HG02798 (cell line): ENCODE data around the gene RASGRF1.
"Not testable (repeated sequence)": the region's sequence is repeated elsewhere in the genome, so short reads cannot be mapped to it uniquely, and the experiment has no call there.

Experiments
- ATAC-seq: cut with Tn5 transposase; IDR thresholded peaks from one replicate; pipeline ENCODE4 v1.9.1; 2021; ENCODE audit warnings: mild to moderate bottlenecking; ENCODE audit not compliant: unreplicated experiment, poor library complexity

The RASGRF1 gene

GRCh38 chr15:79018960-79019359 lies 71.6 kb downstream of the RASGRF1 start:
- no peak for ATAC-seq

- ATAC-seq, result no peak
Measured at GRCh38 chr15:79017953-79018352, 72.6 kb downstream of the RASGRF1 start.

DNA sequence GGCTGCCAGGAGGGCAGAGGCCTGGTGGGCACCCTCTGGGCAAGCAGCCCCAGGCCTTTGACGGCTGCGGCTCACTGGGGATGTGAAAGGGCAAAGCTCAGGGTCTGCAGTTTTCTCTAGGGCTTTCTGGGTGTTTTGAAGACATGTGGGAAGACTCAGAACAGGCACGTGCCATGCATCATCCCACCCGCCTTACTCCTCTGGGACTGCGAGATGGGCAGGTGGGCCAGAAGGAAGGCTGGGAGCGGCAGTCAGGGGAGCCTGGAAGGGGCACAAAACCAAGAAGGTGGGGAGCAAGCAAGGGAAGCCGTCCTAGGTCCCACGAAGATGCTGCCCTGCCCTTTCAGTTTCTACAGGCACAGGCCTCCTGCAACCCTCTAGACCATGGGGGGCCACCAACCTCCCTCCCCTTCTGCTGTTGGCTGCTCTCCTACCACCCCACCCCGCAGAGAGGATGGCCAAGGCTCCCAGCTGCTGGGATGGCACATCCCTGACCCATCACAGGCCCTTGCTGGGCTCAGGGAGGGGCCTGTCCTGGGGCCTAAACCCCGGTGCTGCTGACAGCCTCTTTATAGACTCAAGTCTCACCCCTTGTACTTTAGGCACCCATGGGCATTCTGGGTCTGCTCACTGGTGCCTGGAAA lies 73.9 kb downstream of the RASGRF1 start:
- no peak for ATAC-seq

DNA sequence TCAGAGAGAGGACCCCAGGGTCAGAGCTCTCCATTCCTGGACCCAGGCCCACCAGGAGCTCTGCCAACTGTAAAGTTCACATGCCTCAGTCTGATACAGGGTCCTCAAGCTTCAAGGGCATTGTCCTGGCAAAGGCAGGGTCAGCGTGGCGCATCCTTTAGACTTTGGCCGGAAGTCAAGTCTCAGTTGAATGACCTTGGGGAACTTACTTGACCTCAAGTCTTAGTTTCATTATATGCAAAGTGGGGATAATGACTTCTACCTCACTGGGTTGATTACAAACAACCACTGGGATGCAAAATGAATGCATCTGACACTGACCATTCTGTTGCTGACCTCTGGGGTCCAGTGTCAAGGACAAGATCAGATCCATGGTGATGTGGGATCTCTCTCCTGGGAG lies 75.2 kb downstream of the RASGRF1 start:
- peak; percentile 62 for ATAC-seq

GRCh38 chr15:79010278-79010677 lies 80.3 kb downstream of the RASGRF1 start:
- ATAC-seq, result no peak

GRCh38 chr15:79009379-79009778 lies 81.2 kb downstream of the RASGRF1 start:
- no peak for ATAC-seq

DNA sequence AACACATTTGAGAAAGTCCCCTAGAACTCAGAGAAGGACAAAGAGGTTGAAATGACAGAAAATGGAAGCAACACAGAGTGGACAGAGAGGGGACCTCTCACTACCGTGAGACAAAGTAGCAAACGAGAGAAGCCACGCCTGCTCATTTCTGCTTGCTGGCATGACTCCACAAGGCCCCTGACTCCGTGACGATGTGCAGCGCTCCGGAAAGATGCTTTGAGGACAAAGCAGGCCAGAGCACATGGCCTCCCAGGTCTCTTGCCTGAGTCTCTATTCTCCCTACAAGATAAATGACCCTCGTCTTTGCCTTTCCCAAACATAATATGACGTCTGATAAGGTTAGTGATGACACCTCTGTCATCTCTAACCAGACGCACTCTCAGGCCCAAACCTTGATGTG lies 81.9 kb downstream of the RASGRF1 start:
- no peak for ATAC-seq

GRCh38 chr15:79007066-79007465 lies 83.5 kb downstream of the RASGRF1 start:
- peak; percentile 31 for ATAC-seq

- no peak for ATAC-seq
Measured at GRCh38 chr15:79006071-79006470, 84.5 kb downstream of the RASGRF1 start.

DNA sequence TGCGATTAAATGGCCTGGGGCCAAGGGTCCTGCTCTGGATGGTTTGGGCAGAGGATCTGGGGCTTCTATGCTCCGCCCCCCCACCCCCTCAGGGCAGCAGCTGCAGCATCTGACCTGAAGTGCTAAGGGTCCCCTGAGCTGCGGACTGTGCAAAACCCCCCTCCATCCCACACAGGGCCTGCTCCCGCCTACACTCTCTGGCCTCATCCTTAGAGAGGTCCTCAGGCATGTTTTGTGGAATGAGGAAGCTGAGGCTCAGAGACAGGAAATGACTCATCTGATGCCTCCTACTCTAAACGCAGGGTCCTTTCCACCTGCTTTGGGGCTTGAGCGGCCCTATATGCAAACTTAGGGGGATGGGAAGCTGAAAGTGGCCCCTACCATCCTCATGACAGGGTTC lies 86.2 kb downstream of the RASGRF1 start:
- ATAC-seq, result peak; percentile 82

DNA sequence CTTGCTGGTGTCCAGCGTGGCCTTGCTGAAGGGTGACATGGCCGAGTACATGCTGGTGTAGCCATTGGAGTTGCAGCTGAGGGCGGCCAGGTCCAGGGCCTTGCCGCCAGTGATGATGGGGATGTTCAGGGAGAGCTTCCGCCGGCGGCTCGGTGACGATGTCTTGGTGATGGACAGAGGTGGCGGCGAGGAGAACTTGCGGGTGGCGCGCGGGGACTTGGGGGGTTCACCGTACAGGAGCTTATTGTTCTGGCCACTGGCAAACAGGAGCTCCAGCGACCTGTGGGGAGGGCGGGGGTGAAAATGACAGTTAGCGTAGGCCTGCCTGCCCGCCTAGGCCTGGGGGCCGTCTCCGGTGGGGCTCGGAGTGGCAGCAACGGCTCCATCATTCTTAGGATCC lies 86.7 kb downstream of the RASGRF1 start:
- no peak for ATAC-seq

DNA sequence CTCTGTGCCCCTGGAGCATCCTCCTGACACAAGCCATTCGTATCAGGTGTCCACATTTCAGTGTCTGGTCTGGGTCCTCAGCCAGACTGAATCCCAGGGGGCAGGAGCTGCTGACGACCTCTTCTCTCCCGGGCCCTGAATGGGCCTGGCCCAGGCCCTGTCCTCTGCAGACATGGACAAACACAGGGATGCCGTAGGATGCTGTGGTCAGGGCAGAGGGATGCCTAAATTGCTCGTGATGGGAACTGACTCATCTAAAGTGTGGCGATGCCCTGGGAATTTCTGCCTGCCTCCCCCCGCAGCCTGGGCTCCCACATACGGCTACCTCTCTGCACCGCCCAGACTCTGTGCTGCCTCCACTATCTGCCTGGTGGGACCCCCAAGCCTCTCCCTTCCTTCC lies 87.3 kb downstream of the RASGRF1 start:
- ATAC-seq, result no peak

- ATAC-seq, result no peak
Measured at GRCh38 chr15:79002581-79002980, 88.0 kb downstream of the RASGRF1 start.

DNA sequence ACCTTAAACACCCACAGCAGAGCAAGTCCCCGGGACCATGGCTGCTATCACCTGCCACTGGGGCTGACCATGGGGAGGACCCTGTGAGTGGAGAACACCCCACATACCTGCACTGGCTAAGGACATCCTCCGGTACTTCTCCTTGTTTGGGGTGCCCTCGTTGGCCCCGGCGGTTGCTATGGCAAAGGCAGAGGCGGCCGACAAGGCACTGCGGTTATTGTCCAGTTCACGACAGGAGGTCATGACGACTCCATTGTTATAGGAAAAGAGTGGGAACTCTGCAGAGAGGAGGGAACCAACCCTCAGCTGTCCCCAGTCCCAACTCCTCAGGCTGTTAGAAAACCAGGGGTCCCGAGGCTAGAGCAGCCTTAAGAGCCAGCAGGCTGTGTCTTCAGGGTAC lies 90.9 kb downstream of the RASGRF1 start:
- ATAC-seq, result no peak

DNA sequence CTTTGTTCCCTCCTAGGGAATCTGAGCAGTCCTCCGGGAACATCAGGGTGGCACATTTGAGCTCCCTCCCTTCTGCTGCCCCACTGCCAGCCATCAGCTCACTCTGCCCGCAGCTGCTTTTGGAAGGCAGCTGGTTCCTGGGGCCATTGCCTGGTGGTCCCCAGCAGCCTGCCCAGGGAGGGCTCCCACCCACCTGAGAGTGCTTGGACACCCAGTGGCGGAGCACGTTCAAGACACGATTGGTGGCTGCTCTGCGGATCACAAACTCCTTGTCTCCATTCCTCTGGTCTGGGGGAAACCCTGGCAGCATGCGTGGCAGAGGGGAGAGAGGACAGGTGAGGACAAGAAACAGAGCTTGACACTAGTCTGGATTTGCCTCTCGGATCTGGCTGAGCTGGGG lies 92.1 kb downstream of the RASGRF1 start:
- ATAC-seq, result no peak

GRCh38 chr15:78997981-78998499 lies 92.5 kb downstream of the RASGRF1 start:
- no peak for ATAC-seq

DNA sequence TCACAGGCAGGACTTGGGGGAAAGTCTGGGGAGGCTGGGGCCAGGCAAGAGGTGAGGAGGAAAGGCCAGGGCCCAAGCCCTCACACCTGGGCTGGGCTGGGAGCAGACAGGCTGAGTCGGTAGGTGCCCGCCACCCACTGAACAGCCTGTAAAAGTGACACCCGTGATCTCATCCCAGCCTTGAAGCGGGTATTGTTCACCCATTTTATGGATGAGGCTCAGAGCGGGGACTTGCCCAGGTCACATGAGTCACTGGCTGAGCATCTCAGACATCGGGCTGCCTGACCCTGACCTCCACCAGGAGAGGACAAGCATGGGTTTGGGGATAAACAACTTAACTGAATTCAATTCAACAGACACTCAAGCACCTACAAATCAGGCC lies 93.7 kb downstream of the RASGRF1 start:
- no peak for ATAC-seq

DNA sequence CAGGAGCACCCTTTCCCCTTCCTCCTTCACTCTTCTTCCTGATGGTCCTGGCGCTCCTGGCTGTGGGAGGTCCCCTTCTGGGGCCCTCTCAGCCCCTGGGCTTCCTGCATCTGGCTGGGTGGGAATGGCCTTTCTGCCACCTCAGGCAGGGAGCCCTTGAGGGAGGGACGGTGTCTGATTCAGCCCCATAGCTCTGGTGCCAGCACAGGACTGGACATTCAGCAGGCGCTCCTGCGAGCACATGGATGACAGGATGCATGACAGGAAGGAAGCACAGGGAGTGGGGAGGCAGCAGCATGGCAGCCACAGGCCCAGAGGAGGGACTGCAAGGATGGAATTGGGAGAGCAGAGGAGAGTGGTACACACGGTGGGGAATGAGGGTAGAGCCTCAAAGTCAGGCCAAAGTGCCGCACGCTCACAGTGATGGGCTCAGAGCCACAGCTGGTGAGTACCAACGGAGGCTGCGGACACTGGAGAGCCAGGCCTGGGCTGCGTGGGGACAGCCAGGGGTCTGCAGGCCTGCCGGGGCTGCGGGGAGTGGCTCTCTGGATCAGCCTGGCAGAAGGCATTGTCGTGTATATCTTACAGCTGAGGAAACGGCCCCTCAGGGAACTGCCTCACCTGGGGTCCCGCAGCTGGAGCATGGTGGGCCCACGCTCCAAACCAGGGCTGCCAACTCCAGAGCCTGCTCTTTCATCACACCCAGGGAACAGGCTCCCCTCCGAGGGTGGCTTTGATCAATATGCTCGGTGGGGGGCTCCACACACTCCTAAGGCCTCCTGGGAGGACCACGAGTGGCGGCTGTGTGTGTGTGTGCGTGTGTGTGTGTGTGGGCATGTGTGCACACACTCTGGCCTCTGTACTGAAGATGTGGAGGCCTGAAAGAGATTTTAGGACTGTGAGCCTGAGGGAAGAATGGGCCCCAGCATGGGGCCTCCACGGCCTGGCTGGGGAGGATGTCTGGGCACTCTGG lies 94.4 kb downstream of the RASGRF1 start:
- ATAC-seq, result no peak

- ATAC-seq, result not testable (repeated sequence)
Measured at GRCh38 chr15:78995161-78995560, 95.4 kb downstream of the RASGRF1 start.

DNA sequence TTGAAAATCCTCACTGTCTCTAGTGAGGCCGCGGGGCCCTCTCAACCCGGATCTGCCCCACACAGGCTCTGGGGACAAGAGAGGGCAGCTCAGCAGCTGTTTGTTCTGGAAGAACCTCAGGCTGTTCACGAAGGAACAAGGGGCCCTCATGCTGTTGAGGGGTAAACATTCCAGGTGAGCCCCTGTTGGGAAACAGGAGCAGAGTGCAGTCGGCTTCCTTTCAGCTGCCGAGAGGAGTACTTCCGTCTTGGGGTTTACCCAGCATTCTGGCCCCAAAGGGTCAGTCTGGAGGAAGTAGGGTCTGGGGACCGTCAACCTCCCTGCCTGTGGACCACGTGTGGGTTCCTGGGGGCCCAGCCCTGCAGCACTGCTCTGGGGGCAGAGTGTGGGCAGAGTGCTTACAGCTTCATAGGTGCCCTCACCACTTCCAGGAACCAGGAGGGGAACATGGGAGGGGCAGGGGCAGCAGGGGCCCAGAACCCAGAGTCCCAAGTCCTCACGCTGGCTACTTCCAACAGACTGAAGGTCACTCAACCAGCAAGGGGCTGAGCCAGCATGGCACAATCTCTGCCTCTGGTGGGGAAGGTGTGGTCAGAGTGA lies 96.5 kb downstream of the RASGRF1 start:
- no peak for ATAC-seq
